Thyroid gland (tissue), 4 donors: ENCODE data around the gene CDC20.

Experiments
- CTCF ChIP-seq, 6 experiments: fragments of 200-600 bp in 3 of 6; fragments of 450-650 bp in 3 of 6; sonication (generic) in 3 of 6; IDR thresholded peaks; one replicate each; pipeline ENCODE4 v1.5.1; 2016 to 2019; ENCODE audit warnings: antibody characterized with exemption in 6 of 6, mild to moderate bottlenecking in 2 of 6, inconsistent platforms in 1 of 6, moderate library complexity in 1 of 6
- POLR2A ChIP-seq, 2 donors: fragments of 450-650 bp; IDR thresholded peaks; one replicate each; pipeline ENCODE4 v1.6.1; 2017; ENCODE audit warnings: antibody characterized with exemption in 2 of 2, mild to moderate bottlenecking in 2 of 2, moderate library complexity in 1 of 2

- no peak for TF ChIP-seq POLR2A (IDR thresholded peaks at IDR 0.05)
- no peak for TF ChIP-seq CTCF (IDR thresholded peaks at IDR 0.05)
These were observed 7.8 kb downstream of the CDC20 start for GRCh38 chr1:43366601-43367025.
